K562 (cell line): Measurements from ENCODE around the gene TTC5. TPM values are rescaled to one million over a fixed set of nuclear protein-coding genes. Genes with fewer than 3 reads are reported as not detected.

ENCODE experiments used
- CHD4 ChIP-seq: fragments of 200-600 bp; sonication (generic); IDR thresholded peaks from 3 replicates; pipeline ENCODE4 v1.6.1; 2012; ENCODE audit warnings: low read depth, mild to moderate bottlenecking, mixed read lengths, low read length, inconsistent platforms; ENCODE audit not compliant: insufficient read depth, insufficient replicate concordance, poor library complexity, severe bottlenecking
- FOXA1 ChIP-seq: fragments of 450-650 bp; IDR thresholded peaks from 2 replicates; pipeline ENCODE4 v1.6.1; 2016; ENCODE audit warnings: mild to moderate bottlenecking, borderline replicate concordance
- KDM2B ChIP-seq: fragments of 250-450 bp; sonication (Bioruptor Pico); IDR thresholded peaks from 2 replicates; pipeline ENCODE4 v1.8.0; 2021; ENCODE audit warnings: mild to moderate bottlenecking, moderate library complexity
- ZNF282 ChIP-seq: sonication (generic); formaldehyde crosslinking; IDR thresholded peaks from 2 replicates; pipeline ENCODE4 v1.8.1; 2023; ENCODE audit warnings: missing genetic modification reagents
- ZNF766 ChIP-seq: fragments of 200-800 bp; sonication (Bioruptor generic); conservative IDR thresholded peaks from 2 replicates; pipeline ENCODE4 v1.6.1; 2016; ENCODE audit warnings: missing genetic modification characterization, missing compliant biosample characterization
- polyA plus RNA-seq, 8 experiments: library from polyadenylated mRNA; depleted of rRNA in 4 of 8; stranded (reverse) in 5 of 8; unstranded in 3 of 8; fragments of >200 nt; fragmentation: Nextera tagmentation in 2 of 8; fragmentation: Illumina TruSeq in 1 of 8; extraction: Ambion mirVana in 2 of 8; extraction: Trizol in 1 of 8; gene quantifications; 2 replicates each; pipeline versions ENCODE4 v1.2.1 to v1.2.3, GENCODE V29; 2011 to 2014; ENCODE audit warnings: inconsistent platforms in 1 of 8, missing spikeins in 1 of 8
- total RNA-seq, 7 experiments: library from RNA; depleted of rRNA in 6 of 7; stranded (reverse); fragments of >200 nt in 6 of 7; fragmentation: Illumina TruSeq in 2 of 7; extraction: Trizol in 2 of 7; gene quantifications; 2 replicates each; pipeline versions ENCODE4 v1.2.1 to v1.2.3, GENCODE V29; 2011 to 2021; ENCODE audit warnings: low replicate concordance in 1 of 7
- TF ChIP-seq, protein P1 (sequence below), 2 experiments: fragments of 450-650 bp; formaldehyde crosslinking in 1 of 2; IDR thresholded peaks; 2 replicates each; pipeline versions ENCODE4 v1.4.0 to v1.6.1; 2014 to 2020; ENCODE audit warnings: mild to moderate bottlenecking in 2 of 2, borderline replicate concordance in 1 of 2, low read depth in 1 of 2
- TF ChIP-seq, protein P2 (sequence below): fragments of 200-600 bp; sonication (generic); IDR thresholded peaks from one replicate; pipeline ENCODE4 v1.6.1; 2012; ENCODE audit warnings: mild to moderate bottlenecking, low read depth, low read length, inconsistent platforms

The TTC5 gene
- total and polyA plus RNA-seq, 9 of the 15 experiments (the other 6 are each of a cell fraction or from before 2014, with no cell fraction given): 4.8 to 17.1 (median 7.5) TPM

DNA sequence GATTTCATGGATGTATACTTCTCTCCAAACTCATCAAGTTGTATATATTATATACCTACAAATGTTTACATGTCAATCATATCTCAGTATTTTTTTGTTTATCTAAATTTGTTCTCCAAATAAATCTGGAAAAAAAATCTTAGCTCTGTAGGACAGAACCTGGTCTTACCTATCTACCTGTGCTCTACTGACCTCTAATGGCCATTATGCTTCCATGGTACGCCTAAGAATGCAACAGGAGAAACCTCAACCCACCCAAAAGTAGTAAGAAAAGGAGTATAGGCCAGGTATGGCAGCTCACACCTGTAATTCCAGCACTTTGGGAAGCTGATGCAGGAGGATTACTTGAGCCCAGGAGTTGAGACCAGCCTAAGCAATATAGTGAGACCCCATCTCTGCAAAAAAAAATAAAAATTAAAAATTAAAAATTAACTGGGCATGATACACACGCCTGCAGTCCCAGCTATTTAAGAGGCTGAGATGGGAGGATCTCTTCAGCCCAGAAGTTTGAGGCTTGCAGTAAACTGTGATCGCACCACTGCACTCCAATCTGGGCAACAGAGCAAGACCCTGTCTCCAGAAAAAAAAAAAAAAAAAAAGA, 58.0 kb downstream of the TTC5 start (continued):
- TF ChIP-seq, protein P1, sequence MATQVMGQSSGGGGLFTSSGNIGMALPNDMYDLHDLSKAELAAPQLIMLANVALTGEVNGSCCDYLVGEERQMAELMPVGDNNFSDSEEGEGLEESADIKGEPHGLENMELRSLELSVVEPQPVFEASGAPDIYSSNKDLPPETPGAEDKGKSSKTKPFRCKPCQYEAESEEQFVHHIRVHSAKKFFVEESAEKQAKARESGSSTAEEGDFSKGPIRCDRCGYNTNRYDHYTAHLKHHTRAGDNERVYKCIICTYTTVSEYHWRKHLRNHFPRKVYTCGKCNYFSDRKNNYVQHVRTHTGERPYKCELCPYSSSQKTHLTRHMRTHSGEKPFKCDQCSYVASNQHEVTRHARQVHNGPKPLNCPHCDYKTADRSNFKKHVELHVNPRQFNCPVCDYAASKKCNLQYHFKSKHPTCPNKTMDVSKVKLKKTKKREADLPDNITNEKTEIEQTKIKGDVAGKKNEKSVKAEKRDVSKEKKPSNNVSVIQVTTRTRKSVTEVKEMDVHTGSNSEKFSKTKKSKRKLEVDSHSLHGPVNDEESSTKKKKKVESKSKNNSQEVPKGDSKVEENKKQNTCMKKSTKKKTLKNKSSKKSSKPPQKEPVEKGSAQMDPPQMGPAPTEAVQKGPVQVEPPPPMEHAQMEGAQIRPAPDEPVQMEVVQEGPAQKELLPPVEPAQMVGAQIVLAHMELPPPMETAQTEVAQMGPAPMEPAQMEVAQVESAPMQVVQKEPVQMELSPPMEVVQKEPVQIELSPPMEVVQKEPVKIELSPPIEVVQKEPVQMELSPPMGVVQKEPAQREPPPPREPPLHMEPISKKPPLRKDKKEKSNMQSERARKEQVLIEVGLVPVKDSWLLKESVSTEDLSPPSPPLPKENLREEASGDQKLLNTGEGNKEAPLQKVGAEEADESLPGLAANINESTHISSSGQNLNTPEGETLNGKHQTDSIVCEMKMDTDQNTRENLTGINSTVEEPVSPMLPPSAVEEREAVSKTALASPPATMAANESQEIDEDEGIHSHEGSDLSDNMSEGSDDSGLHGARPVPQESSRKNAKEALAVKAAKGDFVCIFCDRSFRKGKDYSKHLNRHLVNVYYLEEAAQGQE (IDR thresholded peaks at IDR 0.05; ENCODE audit: borderline replicate concordance): peak; percentile 58; the same call in 1 of the 2 replicates
- TF ChIP-seq, protein P1 (CRISPR knock-in tag; IDR thresholded peaks at IDR 0.05; ENCODE audit: low read depth): no peak
- TF ChIP-seq CHD4 (no peak), ZNF766 (CRISPR knock-in tag) (peak; percentile 64; the same call in 1 of the 2 replicates), KDM2B (CRISPR knock-in tag) (no peak), FOXA1 (no peak), ZNF282 (CRISPR knock-in tag) (no peak)
- TF ChIP-seq, protein P2, sequence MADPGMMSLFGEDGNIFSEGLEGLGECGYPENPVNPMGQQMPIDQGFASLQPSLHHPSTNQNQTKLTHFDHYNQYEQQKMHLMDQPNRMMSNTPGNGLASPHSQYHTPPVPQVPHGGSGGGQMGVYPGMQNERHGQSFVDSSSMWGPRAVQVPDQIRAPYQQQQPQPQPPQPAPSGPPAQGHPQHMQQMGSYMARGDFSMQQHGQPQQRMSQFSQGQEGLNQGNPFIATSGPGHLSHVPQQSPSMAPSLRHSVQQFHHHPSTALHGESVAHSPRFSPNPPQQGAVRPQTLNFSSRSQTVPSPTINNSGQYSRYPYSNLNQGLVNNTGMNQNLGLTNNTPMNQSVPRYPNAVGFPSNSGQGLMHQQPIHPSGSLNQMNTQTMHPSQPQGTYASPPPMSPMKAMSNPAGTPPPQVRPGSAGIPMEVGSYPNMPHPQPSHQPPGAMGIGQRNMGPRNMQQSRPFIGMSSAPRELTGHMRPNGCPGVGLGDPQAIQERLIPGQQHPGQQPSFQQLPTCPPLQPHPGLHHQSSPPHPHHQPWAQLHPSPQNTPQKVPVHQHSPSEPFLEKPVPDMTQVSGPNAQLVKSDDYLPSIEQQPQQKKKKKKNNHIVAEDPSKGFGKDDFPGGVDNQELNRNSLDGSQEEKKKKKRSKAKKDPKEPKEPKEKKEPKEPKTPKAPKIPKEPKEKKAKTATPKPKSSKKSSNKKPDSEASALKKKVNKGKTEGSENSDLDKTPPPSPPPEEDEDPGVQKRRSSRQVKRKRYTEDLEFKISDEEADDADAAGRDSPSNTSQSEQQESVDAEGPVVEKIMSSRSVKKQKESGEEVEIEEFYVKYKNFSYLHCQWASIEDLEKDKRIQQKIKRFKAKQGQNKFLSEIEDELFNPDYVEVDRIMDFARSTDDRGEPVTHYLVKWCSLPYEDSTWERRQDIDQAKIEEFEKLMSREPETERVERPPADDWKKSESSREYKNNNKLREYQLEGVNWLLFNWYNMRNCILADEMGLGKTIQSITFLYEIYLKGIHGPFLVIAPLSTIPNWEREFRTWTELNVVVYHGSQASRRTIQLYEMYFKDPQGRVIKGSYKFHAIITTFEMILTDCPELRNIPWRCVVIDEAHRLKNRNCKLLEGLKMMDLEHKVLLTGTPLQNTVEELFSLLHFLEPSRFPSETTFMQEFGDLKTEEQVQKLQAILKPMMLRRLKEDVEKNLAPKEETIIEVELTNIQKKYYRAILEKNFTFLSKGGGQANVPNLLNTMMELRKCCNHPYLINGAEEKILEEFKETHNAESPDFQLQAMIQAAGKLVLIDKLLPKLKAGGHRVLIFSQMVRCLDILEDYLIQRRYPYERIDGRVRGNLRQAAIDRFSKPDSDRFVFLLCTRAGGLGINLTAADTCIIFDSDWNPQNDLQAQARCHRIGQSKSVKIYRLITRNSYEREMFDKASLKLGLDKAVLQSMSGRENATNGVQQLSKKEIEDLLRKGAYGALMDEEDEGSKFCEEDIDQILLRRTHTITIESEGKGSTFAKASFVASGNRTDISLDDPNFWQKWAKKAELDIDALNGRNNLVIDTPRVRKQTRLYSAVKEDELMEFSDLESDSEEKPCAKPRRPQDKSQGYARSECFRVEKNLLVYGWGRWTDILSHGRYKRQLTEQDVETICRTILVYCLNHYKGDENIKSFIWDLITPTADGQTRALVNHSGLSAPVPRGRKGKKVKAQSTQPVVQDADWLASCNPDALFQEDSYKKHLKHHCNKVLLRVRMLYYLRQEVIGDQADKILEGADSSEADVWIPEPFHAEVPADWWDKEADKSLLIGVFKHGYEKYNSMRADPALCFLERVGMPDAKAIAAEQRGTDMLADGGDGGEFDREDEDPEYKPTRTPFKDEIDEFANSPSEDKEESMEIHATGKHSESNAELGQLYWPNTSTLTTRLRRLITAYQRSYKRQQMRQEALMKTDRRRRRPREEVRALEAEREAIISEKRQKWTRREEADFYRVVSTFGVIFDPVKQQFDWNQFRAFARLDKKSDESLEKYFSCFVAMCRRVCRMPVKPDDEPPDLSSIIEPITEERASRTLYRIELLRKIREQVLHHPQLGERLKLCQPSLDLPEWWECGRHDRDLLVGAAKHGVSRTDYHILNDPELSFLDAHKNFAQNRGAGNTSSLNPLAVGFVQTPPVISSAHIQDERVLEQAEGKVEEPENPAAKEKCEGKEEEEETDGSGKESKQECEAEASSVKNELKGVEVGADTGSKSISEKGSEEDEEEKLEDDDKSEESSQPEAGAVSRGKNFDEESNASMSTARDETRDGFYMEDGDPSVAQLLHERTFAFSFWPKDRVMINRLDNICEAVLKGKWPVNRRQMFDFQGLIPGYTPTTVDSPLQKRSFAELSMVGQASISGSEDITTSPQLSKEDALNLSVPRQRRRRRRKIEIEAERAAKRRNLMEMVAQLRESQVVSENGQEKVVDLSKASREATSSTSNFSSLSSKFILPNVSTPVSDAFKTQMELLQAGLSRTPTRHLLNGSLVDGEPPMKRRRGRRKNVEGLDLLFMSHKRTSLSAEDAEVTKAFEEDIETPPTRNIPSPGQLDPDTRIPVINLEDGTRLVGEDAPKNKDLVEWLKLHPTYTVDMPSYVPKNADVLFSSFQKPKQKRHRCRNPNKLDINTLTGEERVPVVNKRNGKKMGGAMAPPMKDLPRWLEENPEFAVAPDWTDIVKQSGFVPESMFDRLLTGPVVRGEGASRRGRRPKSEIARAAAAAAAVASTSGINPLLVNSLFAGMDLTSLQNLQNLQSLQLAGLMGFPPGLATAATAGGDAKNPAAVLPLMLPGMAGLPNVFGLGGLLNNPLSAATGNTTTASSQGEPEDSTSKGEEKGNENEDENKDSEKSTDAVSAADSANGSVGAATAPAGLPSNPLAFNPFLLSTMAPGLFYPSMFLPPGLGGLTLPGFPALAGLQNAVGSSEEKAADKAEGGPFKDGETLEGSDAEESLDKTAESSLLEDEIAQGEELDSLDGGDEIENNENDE: no peak
